Measurements from ENCODE around the gene TMC1.

DNA sequence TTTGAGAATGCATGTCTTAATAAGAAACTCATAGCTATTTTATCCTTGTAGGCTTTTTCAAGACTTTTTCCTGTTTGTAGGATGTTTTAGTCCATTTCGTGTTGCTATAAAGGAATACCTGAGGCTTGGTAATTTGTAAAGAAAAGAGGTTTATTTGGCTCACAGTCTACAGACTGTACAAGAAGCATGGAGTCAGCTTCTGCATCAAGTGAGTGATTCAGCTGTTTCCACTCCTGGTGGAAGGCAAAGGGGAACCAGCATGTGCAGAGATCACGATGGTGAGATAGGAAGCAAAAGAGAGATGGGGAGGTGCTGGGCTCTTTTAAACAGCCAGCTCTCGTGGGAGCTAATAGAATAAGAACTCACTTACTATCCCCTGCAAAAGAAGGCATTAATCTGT lies 254.2 kb downstream of the TMC1 start:
- TF ChIP-seq, protein P1, sequence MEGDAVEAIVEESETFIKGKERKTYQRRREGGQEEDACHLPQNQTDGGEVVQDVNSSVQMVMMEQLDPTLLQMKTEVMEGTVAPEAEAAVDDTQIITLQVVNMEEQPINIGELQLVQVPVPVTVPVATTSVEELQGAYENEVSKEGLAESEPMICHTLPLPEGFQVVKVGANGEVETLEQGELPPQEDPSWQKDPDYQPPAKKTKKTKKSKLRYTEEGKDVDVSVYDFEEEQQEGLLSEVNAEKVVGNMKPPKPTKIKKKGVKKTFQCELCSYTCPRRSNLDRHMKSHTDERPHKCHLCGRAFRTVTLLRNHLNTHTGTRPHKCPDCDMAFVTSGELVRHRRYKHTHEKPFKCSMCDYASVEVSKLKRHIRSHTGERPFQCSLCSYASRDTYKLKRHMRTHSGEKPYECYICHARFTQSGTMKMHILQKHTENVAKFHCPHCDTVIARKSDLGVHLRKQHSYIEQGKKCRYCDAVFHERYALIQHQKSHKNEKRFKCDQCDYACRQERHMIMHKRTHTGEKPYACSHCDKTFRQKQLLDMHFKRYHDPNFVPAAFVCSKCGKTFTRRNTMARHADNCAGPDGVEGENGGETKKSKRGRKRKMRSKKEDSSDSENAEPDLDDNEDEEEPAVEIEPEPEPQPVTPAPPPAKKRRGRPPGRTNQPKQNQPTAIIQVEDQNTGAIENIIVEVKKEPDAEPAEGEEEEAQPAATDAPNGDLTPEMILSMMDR (IDR thresholded peaks at IDR 0.05; ENCODE audit: low read depth, low read length): no peak
- TF ChIP-seq, protein P2, sequence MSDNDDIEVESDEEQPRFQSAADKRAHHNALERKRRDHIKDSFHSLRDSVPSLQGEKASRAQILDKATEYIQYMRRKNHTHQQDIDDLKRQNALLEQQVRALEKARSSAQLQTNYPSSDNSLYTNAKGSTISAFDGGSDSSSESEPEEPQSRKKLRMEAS (IDR thresholded peaks at IDR 0.05; ENCODE audit: low read depth, low read length): no peak
- no peak for TF ChIP-seq POLR2A (IDR thresholded peaks at IDR 0.05; ENCODE audit: extremely low read depth, insufficient read length)

All from NB4 (cell line).